GM19351 (cell line): ENCODE results near the gene RPS6KB2.
"Not testable (repeated sequence)": the region's sequence is repeated elsewhere in the genome, so short reads cannot be mapped to it uniquely, and the experiment has no call there.

Experiments
- ATAC-seq: cut with Tn5 transposase; IDR thresholded peaks from one replicate; pipeline ENCODE4 v1.9.1; 2021; ENCODE audit warnings: mild to moderate bottlenecking, moderate library complexity; ENCODE audit not compliant: unreplicated experiment

RPS6KB2 gene

GRCh38 chr11:67465189-67465510 lies 36.9 kb downstream of the RPS6KB2 start:
- ATAC-seq: no peak

GRCh38 chr11:67465530-67465929 lies 37.2 kb downstream of the RPS6KB2 start:
- not testable (repeated sequence) for ATAC-seq

GRCh38 chr11:67466367-67466766 lies 38.1 kb downstream of the RPS6KB2 start:
- ATAC-seq: no peak

GRCh38 chr11:67466962-67467771 lies 38.9 kb downstream of the RPS6KB2 start:
- no peak for ATAC-seq

- ATAC-seq: no peak
Observed at GRCh38 chr11:67468056-67468455, 39.8 kb downstream of the RPS6KB2 start.

GRCh38 chr11:67468456-67468758 lies 40.1 kb downstream of the RPS6KB2 start:
- peak; percentile 13 for ATAC-seq

GRCh38 chr11:67468759-67469507 lies 40.6 kb downstream of the RPS6KB2 start, which contains the start of gene TMEM134:
TMEM134 (minus strand) TSS chr11:67469251; CDS start chr11:67469192, 59 bp downstream.
- peak; percentile 74 for ATAC-seq

GRCh38 chr11:67469508-67469811 lies 41.2 kb downstream of the RPS6KB2 start:
- ATAC-seq: no peak

- ATAC-seq: no peak
Observed at GRCh38 chr11:67470337-67471002, 42.2 kb downstream of the RPS6KB2 start.

- no peak for ATAC-seq
Observed at GRCh38 chr11:67472882-67473281, 44.6 kb downstream of the RPS6KB2 start.

- not testable (repeated sequence) for ATAC-seq
Observed at GRCh38 chr11:67476692-67477091, 48.4 kb downstream of the RPS6KB2 start.

GRCh38 chr11:67477344-67478050 lies 49.2 kb downstream of the RPS6KB2 start:
- ATAC-seq: not testable (repeated sequence)

- no peak for ATAC-seq
Observed at GRCh38 chr11:67482275-67482826, 54.1 kb downstream of the RPS6KB2 start.

GRCh38 chr11:67482827-67483798 lies 54.8 kb downstream of the RPS6KB2 start, which contains the start of gene AIP:
AIP (plus strand) TSS chr11:67483026; CDS start chr11:67483159, 133 bp downstream.
- ATAC-seq: peak; percentile 59

- no peak for ATAC-seq
Observed at GRCh38 chr11:67483831-67484665, 55.8 kb downstream of the RPS6KB2 start.

- ATAC-seq: no peak
Observed at GRCh38 chr11:67484847-67485311, 56.6 kb downstream of the RPS6KB2 start.
